HEK293T (cell line): ENCODE results near the gene LTV1.

Experiments
- BHLHE40 ChIP-seq: fragments of 450-650 bp; IDR thresholded peaks from 2 replicates; pipeline ENCODE4 v1.6.1; 2016; ENCODE audit warnings: mild to moderate bottlenecking, moderate library complexity, borderline replicate concordance
- CTBP1 ChIP-seq: fragments of 450-650 bp; IDR thresholded peaks from 2 replicates; pipeline ENCODE4 v1.6.1; 2016; ENCODE audit warnings: borderline replicate concordance
- FOXA1 ChIP-seq: fragments of 450-650 bp; IDR thresholded peaks from 2 replicates; pipeline ENCODE4 v1.6.1; 2016; ENCODE audit warnings: mild to moderate bottlenecking
- FOXK2 ChIP-seq: fragments of 450-650 bp; IDR thresholded peaks from 2 replicates; pipeline ENCODE4 v1.6.1; 2016; ENCODE audit warnings: mild to moderate bottlenecking
- LEF1 ChIP-seq: fragments of 450-650 bp; IDR thresholded peaks from 2 replicates; pipeline ENCODE4 v1.6.1; 2017; ENCODE audit warnings: mild to moderate bottlenecking, borderline replicate concordance

DNA sequence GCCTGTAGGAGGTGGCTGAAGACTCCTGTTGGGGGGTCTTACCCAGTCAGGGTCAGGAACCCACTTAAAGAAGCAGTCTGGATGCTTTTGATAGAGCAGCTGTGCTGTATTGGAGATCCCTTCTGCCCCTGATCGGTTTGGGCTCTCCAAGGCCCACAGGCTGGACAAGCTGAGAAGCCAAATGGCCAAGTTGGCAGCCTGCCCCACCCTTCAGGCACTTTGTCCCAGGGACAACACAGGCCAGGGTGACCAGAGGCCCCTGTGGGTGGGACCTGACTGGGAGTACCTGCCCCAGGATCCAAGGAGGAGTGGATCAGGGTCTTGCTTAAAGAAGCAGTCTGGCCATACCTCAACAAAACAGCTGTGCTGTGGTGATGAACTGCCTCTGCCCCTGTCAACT is 69.5 kb downstream of the LTV1 start:
- TF ChIP-seq BHLHE40 (no peak), CTBP1 (no peak), LEF1 (no peak), FOXK2 (no peak), FOXA1 (no peak)
